Right kidney (tissue), 1 donor: ENCODE data around the gene LHX2.

Experiments used
- DNase-seq: peaks from one replicate; pipeline ENCODE4 v3.0.0-alpha.2; 2016

LHX2 gene

GRCh38 chr9:124062172-124062571, 50.6 kb downstream of the LHX2 start:
- no peak for DNase-seq

GRCh38 chr9:124066783-124067577, 55.4 kb downstream of the LHX2 start:
- DNase-seq: no peak

GRCh38 chr9:124068251-124068650, 56.7 kb downstream of the LHX2 start:
- DNase-seq: no peak

GRCh38 chr9:124074746-124075145, 63.2 kb downstream of the LHX2 start:
- no peak for DNase-seq

- DNase-seq: no peak
Observed at GRCh38 chr9:124075761-124076160, 64.2 kb downstream of the LHX2 start.

GRCh38 chr9:124077915-124078572, 66.5 kb downstream of the LHX2 start:
- DNase-seq: no peak

- no peak for DNase-seq
Observed at GRCh38 chr9:124078641-124079040, 67.1 kb downstream of the LHX2 start.

- DNase-seq: no peak
Observed at GRCh38 chr9:124079176-124079925, 67.8 kb downstream of the LHX2 start.

GRCh38 chr9:124082622-124083021, 71.1 kb downstream of the LHX2 start:
- DNase-seq: no peak
